K562 treated with DMSO at 1 percent for 24 hours (cell line): ENCODE results near the gene CDC25A. TPM values are rescaled to one million over a fixed set of nuclear protein-coding genes. Genes with fewer than 3 reads are reported as not detected.

ENCODE experiments used
- total RNA-seq: library from RNA; unstranded; fragments of 300-600 nt; gene quantifications from 2 replicates; pipeline ENCODE4 v1.2.3, GENCODE V29; 2022; ENCODE audit warnings: low read depth; ENCODE audit not compliant: insufficient read depth

Gene CDC25A
- total RNA-seq = 29.7 and 31.6 TPM in 2 replicates

GRCh38 chr3:48188266-48189201 is at the start of gene CDC25A:
TSS of gene CDC25A (minus strand) at chr3:48188417. CDS start at chr3:48187947, 470 bp downstream.

GRCh38 chr3:48222616-48223513 is 34.6 kb upstream of the CDC25A start, which contains the start of gene CAMP:
TSS of gene CAMP (plus strand) at chr3:48223495. CDS start at chr3:48223512, 17 bp downstream.

Other genes starting within 250 kb of the CDC25A start
- 103 and 110 TPM in 2 replicates for gene MAP4, start 172.0 kb downstream of the CDC25A start, total RNA-seq
- not detected in 2 replicates for gene CAMP, start 35.1 kb upstream of the CDC25A start, total RNA-seq
- gene ZNF589, start 52.7 kb upstream of the CDC25A start, total RNA-seq = 8.7 and 11.6 TPM in 2 replicates
- gene NME6, start 113.0 kb upstream of the CDC25A start, total RNA-seq = 20.8 and 26.5 TPM in 2 replicates
- gene SPINK8, start 145.2 kb upstream of the CDC25A start, total RNA-seq = not detected in 2 replicates
- gene FBXW12, start 183.8 kb upstream of the CDC25A start, total RNA-seq = not detected in 2 replicates
- gene PLXNB1, start 241.7 kb upstream of the CDC25A start, total RNA-seq = 10.6 and 20.6 TPM in 2 replicates